ENCODE data around the gene ZNF436.

Gene ZNF436

GRCh38 chr1:23369335-23370013 lies at the start of gene ZNF436:
Gene ZNF436, minus strand, starts transcription at chr1:23369836. Its CDS starts 1,831 bp downstream, at chr1:23368005.
- DNase-seq (ENCODE audit: low read depth in 2 of 3, low spot score in 2 of 3) = no peak

DNA sequence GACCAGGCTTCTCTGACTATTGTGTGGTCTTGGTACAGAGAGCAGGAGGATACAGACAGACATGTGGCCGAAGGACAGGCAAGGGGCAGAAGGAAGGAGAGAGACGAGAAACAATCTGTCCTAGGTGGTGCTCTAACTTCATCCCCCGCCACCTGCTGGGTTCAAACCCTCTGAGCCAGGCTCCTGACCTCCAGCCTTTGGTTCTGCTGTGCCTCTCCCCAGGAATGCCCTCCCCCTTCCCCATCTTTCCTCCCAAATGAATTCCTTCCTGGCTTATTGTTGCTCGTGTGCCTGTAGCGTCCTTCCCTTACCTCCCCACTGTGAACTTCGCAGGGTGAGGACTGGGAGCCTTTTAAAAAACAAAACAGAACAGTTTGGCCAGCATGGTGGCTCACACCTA lies 49.5 kb upstream of the ZNF436 start:
- no peak for DNase-seq (ENCODE audit: low read depth in 2 of 3, low spot score in 2 of 3)

GRCh38 chr1:23417570-23417969 lies 47.9 kb upstream of the ZNF436 start:
- DNase-seq (ENCODE audit: low read depth in 2 of 3, low spot score in 2 of 3) = no peak

- no peak for DNase-seq (ENCODE audit: low read depth in 2 of 3, low spot score in 2 of 3)
These were observed 47.3 kb upstream of the ZNF436 start for GRCh38 chr1:23416964-23417363.

DNA sequence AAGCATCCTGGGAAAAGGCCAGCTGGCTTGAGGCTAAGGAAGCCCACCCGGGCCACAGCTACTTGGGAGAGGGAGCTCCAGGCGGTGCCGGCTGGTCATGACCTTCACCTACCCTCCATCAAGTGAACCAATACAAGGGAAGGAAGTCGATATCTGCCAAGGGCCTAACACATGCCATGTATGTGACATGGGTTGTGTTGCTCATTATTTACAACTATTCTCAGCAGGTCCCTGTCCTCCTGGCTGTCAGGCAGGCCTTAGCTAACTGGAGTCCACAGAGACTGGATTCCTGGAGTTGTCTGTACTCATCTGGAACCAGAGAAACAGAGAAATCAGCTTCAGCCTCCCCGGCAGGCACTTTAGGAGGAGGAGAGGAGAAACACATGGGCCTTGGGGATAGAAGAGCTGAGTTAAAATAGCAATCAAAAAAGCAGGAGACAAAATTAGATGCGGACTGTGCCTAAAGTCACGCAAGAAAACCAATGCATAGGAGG lies 39.2 kb upstream of the ZNF436 start:
- DNase-seq (ENCODE audit: low read depth in 2 of 3, low spot score in 2 of 3) = no peak

- DNase-seq (ENCODE audit: low read depth in 2 of 3, low spot score in 2 of 3) = no peak
These were observed 37.5 kb upstream of the ZNF436 start for GRCh38 chr1:23407016-23407630.

- DNase-seq (ENCODE audit: low read depth in 2 of 3, low spot score in 2 of 3) = no peak
These were observed 36.3 kb upstream of the ZNF436 start for GRCh38 chr1:23405946-23406345.

DNA sequence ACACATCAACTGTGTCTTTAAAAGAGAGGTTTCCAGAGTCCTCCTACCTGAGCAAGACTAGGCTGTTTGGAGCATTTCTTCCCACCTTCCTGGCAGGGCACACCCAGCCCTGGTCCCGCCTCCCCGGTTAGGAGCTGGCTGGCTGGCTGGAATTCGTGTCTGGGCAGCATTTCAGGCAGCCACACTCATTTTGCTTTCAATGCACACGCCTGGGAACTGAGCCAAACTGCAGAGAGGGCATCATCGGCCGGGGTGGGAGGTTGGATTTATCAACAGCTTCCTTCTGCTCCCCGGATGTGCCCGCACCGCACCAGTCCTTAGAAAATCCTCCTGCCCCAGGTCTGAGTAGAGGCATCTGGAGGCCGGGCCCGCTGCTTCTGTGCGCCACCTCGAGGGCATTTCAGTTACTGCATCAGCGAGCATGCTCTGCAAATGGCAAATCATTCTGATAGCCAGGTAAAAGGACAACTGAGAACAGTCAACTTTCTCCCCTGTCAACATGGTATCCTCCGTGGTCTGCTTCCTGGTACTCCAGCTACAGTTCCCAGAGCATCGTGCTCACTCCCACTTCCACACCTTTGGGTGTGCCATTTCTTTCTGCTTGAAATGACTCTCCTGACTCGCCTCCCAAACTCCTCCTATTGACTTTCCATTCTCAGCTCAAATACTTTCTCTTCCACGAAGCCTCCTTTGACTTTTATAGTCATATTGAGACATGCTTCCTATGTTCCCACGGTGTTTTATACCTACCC lies 34.3 kb upstream of the ZNF436 start:
- DNase-seq (ENCODE audit: low read depth in 2 of 3, low spot score in 2 of 3) = peak; percentile 52 to 86 (median 80)

- DNase-seq (ENCODE audit: low read depth in 2 of 3, low spot score in 2 of 3) = no peak
These were observed 33.7 kb upstream of the ZNF436 start for GRCh38 chr1:23403355-23403734.

DNA sequence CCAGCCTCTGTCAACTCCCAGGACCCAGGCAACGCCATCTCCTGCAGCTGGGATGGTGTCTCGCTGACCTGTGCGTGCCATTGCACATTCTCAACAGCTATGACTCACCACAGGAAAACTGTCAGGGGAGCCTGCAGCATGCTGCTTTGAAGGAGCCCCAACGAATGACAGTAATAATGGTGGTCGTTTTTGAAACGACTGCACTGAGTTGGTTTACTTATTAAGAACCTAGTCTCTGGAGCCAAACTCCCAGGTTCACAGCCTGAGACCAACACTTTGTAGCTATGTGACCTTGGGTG lies 33.4 kb upstream of the ZNF436 start:
- no peak for DNase-seq (ENCODE audit: low read depth in 2 of 3, low spot score in 2 of 3)

GRCh38 chr1:23402286-23403037 lies 32.8 kb upstream of the ZNF436 start:
- DNase-seq (ENCODE audit: low read depth in 2 of 3, low spot score in 2 of 3) = no peak

- DNase-seq (ENCODE audit: low read depth in 2 of 3, low spot score in 2 of 3) = no peak
These were observed 31.7 kb upstream of the ZNF436 start for GRCh38 chr1:23401313-23401712.

DNA sequence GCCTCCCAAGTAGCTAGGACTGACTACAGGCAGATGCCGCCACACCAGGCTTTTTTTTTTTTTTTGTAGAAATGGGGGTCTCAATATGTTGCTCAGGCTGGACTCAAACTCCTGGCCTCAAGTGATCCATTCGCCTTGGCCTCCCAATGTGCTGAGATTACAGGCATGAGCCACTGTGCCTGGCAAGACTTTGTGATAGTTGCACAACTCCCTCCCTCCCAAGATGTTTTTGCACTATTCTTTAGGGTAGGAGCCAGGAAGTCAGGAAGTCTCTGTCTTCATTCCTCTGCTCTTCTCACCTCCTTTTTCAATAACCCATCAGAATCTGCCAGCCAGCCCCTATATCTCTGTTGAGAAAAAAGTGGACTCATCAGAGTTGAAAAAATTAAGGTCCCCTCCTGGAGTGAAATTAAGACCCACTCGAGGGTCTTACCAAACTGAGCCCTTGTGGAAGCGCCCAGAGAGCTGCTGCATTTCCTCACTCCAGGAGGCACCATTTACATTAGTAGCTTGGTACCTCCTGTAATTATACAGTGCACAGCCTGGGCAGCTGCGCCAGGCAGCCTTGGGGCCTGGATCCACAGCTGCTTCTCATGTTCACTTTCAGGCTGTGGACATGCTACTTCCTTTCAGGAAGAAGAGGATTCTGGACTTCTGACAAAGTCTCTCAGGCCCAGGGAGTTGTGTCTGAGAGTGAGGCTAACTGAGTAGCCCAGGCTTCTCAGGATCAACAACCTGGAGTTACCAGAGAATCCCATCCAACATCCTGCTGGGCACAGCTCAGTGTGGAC lies 30.9 kb upstream of the ZNF436 start:
- DNase-seq (ENCODE audit: low read depth in 2 of 3, low spot score in 2 of 3) = no peak

GRCh38 chr1:23399229-23399628 lies 29.6 kb upstream of the ZNF436 start:
- no peak for DNase-seq (ENCODE audit: low read depth in 2 of 3, low spot score in 2 of 3)

GRCh38 chr1:23397908-23398307 lies 28.3 kb upstream of the ZNF436 start:
- DNase-seq (ENCODE audit: low read depth in 2 of 3, low spot score in 2 of 3) = no peak

GRCh38 chr1:23396380-23396779 lies 26.7 kb upstream of the ZNF436 start:
- no peak for DNase-seq (ENCODE audit: low read depth in 2 of 3, low spot score in 2 of 3)

DNA sequence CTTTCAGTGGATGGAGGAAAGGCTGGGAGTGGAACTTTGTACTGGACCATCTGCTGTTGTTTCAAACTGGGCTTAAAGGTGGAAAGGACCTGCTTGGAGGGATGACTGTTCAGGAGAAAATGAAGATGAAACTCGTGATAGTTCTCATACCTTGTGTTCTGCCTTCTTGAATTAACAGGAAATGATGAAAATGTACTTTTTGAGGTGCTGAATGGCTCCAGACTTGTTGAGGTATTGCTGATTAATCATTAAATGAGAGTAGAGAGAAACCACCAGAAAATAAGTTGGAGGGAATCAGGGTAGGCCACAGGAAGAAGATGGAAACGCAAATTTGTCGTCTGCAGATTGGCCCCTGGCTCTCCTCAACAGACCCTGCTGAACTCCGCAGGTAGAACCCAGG lies 26.2 kb upstream of the ZNF436 start:
- no peak for DNase-seq (ENCODE audit: low read depth in 2 of 3, low spot score in 2 of 3)

DNA sequence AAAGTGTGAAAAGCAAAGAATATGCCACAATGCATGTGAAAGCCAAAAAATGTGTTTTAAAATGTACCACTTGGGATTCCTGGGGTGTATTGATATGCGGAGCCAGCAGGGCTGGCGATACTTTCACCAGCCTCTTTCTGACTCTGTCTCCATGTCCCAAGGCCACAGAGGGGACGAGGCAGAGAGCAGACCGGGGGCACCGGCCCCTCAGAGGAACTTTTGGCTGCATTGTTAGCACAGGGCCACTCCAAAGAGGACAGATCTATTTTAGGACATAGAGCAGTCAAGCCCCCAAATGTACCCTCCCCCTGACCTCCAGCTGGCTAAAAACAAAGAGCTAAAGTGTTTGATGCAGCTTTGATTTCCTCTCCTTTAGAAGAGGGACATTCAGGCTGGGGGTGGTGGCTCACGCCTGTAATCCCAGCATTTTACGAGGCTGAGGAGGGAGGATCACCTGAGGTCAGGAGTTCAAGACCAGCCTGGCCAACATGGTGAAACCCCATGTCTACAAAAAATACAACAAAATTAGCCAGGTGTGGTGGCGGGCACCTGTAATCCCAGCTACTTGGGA lies 25.6 kb upstream of the ZNF436 start:
- DNase-seq (ENCODE audit: low read depth in 2 of 3, low spot score in 2 of 3) = no peak

GRCh38 chr1:23394684-23395083 lies 25.0 kb upstream of the ZNF436 start:
- no peak for DNase-seq (ENCODE audit: low read depth in 2 of 3, low spot score in 2 of 3)

- DNase-seq (ENCODE audit: low read depth in 2 of 3, low spot score in 2 of 3) = no peak
These were observed 24.5 kb upstream of the ZNF436 start for GRCh38 chr1:23394181-23394580.

DNA sequence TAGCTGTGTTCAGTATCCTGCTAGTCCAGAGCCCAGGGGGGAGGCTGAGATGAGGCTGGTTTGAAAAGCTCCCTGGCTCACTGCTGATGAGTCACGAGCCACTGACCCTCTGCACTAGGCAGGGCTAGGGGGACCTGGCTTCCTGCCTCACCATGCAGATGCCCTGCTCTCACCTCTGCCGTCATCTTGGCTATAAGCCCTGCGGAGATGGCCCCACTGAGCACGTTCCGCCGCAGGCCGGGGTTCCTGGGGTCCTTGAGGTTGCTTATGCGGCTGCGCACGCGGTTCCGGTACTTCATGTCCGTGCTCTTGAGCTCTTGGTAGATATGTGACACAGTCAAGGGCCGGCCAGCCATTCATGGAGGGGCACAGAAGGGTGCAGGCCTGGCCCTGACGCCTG lies 24.1 kb upstream of the ZNF436 start:
- no peak for DNase-seq (ENCODE audit: low read depth in 2 of 3, low spot score in 2 of 3)
